D721Med (cell line): Measurements from ENCODE around the gene TBKBP1.

Experiments
- DNase-seq: peaks from one replicate; pipeline ENCODE4 v3.0.0; 2011; ENCODE audit warnings: low spot score; ENCODE audit not compliant: insufficient read length
- FAIRE-seq: peaks from 2 replicates; lab custom pipeline; 2011; peaks lifted over from hg19 to GRCh38; lab: Jason Lieb, UNC
- TF ChIP-seq, protein P1 (sequence below): IDR thresholded peaks from 2 replicates; pipeline ENCODE4 v1.5.1; 2012; ENCODE audit warnings: mild to moderate bottlenecking, control low read depth; ENCODE audit not compliant: insufficient read depth; ENCODE audit errors: missing control alignments

TBKBP1 gene

DNA sequence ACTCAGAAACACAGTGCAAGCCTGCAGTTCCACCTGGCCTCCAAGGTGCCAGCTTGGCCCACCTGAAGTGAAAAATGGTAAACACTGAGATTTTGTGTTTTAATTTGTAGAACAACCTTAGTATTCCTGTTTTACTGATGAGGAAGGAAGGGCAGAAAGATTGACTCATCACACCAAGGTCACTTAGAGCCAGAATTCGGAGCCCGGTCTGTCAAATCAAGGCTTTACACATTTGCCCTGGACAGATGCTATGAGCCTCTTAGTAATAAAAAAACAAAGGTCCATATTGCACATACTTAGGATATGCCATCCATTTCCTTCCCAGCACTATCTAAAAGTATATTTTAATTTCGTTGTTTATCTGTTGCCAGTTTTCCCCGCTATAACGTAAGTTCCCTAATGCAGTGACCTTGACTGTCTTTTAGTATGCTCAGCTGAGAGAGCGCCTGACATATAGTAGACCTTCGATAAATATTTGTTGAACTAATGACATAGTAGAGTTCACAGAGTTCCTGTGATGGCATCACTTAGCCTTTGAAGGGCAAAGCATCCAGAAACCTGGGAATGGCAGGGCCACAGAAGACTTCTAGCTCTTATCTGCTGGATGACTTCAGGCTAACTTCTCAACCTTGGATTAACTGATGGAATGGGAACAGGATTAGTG is 7.2 kb upstream of the TBKBP1 start:
- DNase-seq (no peak), FAIRE-seq (no peak)
- TF ChIP-seq, protein P1, sequence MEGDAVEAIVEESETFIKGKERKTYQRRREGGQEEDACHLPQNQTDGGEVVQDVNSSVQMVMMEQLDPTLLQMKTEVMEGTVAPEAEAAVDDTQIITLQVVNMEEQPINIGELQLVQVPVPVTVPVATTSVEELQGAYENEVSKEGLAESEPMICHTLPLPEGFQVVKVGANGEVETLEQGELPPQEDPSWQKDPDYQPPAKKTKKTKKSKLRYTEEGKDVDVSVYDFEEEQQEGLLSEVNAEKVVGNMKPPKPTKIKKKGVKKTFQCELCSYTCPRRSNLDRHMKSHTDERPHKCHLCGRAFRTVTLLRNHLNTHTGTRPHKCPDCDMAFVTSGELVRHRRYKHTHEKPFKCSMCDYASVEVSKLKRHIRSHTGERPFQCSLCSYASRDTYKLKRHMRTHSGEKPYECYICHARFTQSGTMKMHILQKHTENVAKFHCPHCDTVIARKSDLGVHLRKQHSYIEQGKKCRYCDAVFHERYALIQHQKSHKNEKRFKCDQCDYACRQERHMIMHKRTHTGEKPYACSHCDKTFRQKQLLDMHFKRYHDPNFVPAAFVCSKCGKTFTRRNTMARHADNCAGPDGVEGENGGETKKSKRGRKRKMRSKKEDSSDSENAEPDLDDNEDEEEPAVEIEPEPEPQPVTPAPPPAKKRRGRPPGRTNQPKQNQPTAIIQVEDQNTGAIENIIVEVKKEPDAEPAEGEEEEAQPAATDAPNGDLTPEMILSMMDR = no peak

DNA sequence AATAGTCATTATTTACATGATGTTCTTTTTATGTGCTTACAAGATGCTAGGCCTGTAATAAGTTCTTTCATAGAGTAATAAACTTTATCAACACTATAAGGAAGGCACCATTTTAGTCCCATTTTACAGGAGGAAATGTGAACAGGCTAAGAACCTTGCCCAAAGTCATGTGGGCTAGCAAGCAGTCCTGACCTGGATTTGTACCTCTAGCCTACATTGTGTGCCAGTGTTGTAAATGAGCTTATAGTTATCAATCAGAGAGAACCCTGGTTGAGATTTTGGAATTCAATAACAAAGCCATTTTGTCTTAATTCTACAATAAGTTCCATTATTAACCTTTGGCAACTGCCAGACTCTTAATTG is 6.7 kb upstream of the TBKBP1 start:
- DNase-seq (no peak), FAIRE-seq (no peak)
- TF ChIP-seq, protein P1 = no peak

DNA sequence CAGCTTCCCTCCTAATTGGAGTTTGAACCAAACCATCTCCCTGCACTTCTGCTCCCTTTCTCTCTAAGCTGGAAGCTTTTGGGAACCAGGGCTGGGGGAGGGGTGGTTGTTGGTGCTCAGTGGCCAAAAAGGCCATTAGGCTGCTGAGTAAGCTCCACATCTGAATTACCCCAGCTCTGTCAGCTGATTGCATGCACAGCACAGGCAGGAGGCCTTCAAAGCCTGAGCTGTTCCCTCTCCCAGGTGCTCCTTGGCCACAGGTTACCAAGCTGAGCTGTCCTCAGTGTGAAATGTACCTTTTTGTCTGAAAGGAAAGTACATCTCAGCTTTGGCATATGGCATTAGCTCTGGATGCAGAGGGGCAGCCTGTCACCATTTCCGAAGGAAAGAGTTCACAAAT is 6.2 kb upstream of the TBKBP1 start:
- FAIRE-seq (no peak), DNase-seq (no peak)
- TF ChIP-seq, protein P1 = no peak

DNA sequence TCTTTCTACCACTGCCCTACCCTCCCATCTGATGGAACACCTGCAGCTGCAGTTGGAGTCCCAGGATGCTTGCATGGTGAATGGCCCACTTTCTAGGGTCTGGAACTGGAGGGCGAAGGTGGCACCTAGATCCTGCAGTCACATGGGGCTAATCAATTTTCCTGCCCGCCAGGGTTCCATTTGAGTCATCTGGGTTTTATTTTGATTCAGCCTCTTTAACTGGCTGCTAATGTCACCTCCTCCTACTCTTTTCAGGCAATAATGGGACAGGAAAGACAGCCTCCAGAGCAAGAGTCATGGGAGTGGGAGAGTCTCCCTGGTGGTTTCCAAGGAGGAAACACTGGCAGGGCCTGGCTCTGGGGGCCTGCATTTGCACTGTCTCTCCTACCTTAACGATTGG is 3.8 kb upstream of the TBKBP1 start:
- no peak for FAIRE-seq
- TF ChIP-seq, protein P1 = no peak
- no peak for DNase-seq

DNA sequence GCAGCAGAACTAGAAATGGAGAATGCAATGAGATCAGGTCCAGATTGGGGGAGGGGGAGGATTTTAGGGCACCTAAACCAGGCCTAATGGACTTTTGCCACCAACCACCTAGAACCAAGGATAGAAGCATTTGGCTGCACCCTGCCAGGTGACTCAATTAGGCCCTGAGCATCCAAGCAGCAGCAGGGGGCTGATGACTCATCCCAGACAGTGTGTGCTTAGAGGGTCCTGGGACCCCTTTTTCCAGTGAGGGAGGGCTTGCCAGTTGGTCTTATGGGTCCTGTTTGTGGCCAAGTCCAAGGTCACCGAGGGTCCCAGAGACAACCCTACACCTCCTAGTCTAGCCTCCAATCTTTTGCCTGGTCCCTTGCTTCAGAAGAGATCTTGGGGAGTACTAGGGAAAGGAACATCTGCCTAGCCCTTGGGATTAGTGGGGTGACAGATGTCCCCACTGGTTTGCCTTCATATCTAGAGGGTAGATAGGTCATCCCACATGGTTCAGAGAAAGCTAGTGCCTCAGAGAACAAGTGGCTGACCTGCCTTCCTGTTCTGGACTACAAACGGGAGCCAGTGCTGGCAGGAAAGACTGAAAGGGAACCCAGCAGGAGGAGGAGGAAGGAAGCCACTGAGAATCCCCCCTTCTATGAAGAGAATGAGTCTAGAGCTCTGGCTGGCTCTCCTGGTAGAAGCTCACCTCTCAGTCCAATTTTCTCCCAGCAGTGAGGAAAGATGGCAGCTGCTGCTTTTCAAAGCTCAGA is 1.6 kb upstream of the TBKBP1 start:
- DNase-seq = no peak
- TF ChIP-seq, protein P1 = no peak
- no peak for FAIRE-seq

- DNase-seq (no peak), FAIRE-seq (no peak)
- TF ChIP-seq, protein P1 = no peak
These were observed 848 bp upstream of the TBKBP1 start for GRCh38 chr17:47692895-47693730.
